HAP-1 (cell line): ENCODE data around the gene PODXL2.

Experiments
- DNase-seq, 2 experiments: peaks; one replicate each; pipeline ENCODE4 v3.0.0-alpha.2; 2016 to 2020; ENCODE audit warnings: low spot score in 2 of 2
- H3K27me3 ChIP-seq: fragments of 250-450 bp; sonication (Bioruptor Pico); 2 replicates; pipeline ENCODE4 v1.5.1; 2020; ENCODE audit warnings: low read depth, mild to moderate bottlenecking, moderate library complexity
- H3K36me3 ChIP-seq: fragments of 250-450 bp; sonication (Bioruptor Pico); replicated peaks from 2 replicates; pipeline ENCODE4 v1.5.1; 2020; ENCODE audit warnings: mild to moderate bottlenecking
- H3K4me1 ChIP-seq: fragments of 250-450 bp; sonication (Bioruptor Pico); 2 replicates; pipeline ENCODE4 v1.5.1; 2020; ENCODE audit warnings: mild to moderate bottlenecking
- H3K4me3 ChIP-seq: fragments of 250-450 bp; sonication (Bioruptor Pico); 2 replicates; pipeline ENCODE4 v1.5.1; 2020; ENCODE audit warnings: mild to moderate bottlenecking, moderate library complexity
- H3K9me3 ChIP-seq: fragments of 250-450 bp; sonication (Bioruptor Pico); 2 replicates; pipeline ENCODE4 v1.5.1; 2020; ENCODE audit warnings: mild to moderate bottlenecking, moderate library complexity
- in situ Hi-C: fragments of 300-500 bp; cut with MboI; formaldehyde crosslinking; loops from 3 replicates; pipeline ENCODE4 v1.14.3; 2020; ENCODE audit warnings: low sequenced_read_pairs, inconsistent platforms, mixed read lengths

PODXL2 gene

DNA sequence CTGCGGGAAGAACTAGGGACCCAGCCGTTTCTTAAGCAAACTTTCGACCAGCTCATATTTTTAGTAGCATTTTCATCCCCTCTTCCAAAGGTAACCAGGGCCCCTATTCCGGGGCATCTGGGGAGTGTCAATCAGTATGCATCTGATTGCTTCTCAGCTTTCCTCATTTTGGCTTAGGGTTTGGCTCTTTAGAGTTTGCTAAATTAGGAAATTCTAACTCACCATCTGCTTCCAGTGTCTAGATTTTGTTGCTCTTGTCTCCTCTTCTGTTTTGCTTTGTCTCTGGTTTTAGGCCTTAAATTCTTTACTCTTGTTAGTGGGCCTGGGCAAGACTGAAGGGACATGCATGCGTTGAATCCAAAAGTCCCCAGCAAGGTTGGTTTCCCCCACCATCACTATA is 34.2 kb downstream of the PODXL2 start:
- no peak overlapping the region for H3K4me3 ChIP-seq
- H3K36me3 ChIP-seq: peaks cover 4% of the 10 kb centered on the region
- in situ Hi-C loops: no loop called here
- no peaks in the 10 kb centered on the region for H3K4me1 ChIP-seq
- no peak for DNase-seq
- no peaks in the 10 kb centered on the region for H3K9me3 ChIP-seq
- H3K27me3 ChIP-seq: no peaks in the 10 kb centered on the region

DNA sequence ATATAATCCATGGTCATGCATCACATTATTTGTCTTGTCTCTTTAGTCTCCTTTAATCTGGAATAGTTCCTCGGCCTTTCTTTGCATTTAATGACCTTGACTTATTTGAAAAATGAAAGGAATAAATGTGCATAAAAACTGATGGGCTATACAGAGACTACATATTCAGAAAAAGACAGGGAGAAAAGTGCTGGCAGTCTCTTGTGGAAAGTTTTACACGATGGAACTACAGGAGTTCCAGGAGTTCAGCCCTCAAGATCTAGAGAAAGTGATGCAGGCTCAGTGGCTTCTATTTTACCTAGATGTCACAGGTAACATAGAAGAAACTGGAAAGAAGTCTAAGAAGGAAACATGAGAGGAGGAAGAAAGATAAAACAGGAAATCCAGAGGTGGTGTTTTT is 36.2 kb downstream of the PODXL2 start:
- no peak for DNase-seq
- H3K9me3 ChIP-seq: no peaks in the 10 kb centered on the region
- peaks cover 4% of the 10 kb centered on the region for H3K36me3 ChIP-seq
- in situ Hi-C loops: no loop called here
- H3K4me1 ChIP-seq: no peaks in the 10 kb centered on the region
- no peak overlapping the region for H3K4me3 ChIP-seq
- H3K27me3 ChIP-seq: no peaks in the 10 kb centered on the region

DNA sequence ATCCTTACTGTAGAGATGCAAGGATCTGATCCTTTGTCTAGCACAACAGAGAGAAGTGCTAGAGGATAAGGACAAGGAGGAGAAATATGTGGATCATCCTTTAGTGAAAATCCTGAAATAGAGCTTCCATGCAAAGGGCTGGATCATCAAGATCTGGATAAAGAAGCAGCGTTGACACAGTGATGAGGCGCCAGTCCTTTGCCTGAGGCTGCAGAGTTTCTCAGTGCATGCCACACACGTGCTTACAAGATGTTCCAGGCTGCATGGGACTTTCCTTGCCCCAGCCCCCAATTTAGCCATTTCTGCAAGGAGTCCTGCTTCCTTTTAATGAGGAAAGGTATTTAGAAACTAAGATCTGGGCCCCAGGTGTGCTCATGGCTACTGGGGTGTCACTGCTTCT is 36.6 kb downstream of the PODXL2 start:
- Histone ChIP-seq H3K4me1 (no peaks in the 10 kb centered on the region), H3K27me3 (no peaks in the 10 kb centered on the region), H3K4me3 (no peak overlapping the region), H3K36me3 (peaks cover 4% of the 10 kb centered on the region), H3K9me3 (no peaks in the 10 kb centered on the region)
- DNase-seq: no peak
- in situ Hi-C loops: no loop called here

DNA sequence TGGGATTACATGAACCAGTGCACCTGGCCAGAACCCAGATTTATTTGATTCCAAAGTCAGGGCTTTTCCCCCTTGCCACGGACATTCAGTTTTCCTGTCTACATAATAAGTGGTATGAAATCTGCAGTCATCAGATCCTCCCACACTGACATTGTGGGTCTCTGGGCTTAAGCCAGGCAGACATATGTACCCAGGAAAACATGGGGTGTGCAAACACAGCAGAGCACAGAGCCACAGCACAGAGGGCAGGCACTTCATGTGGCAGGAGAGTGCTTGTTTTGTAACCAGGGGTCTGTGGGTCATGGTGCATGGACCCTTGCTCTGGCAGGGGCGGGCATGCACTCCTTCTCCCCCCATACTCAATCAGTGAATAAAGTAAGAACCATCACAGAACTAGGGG is 37.7 kb downstream of the PODXL2 start:
- no peaks in the 10 kb centered on the region for H3K9me3 ChIP-seq
- H3K27me3 ChIP-seq: no peaks in the 10 kb centered on the region
- peaks cover 4% of the 10 kb centered on the region for H3K36me3 ChIP-seq
- H3K4me3 ChIP-seq: no peak overlapping the region
- H3K4me1 ChIP-seq: no peaks in the 10 kb centered on the region
- no peak for DNase-seq
- in situ Hi-C loops: no loop called here

DNA sequence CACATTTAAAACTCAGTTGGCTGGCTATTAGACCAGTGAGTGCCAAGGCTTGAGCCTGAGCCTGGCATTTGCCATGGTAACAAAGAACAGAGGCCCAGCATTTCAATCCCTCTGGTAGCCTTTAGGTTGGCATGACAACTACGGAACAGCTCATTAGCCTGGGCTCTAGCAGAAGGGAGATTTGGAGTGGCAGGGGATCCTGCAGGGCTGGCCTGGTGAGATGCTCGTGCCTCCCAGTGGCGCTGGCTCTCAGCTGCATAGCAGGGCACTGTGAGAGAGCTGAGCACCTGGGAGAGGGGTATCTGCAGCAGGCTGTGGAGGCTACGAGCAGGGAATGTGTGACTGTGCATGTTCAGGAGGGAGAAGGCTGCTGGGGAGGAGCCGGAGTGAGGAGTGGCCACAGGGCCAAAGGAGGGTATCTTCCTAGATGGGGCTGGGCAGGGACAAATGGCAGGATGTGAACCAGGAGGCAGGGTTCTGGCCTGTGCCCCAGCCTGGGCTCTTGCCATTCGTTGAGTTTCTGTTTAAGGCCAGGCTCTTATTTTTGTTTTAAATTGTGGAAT is 38.2 kb downstream of the PODXL2 start:
- Histone ChIP-seq H3K4me3 (no peak overlapping the region), H3K27me3 (no peaks in the 10 kb centered on the region), H3K9me3 (no peaks in the 10 kb centered on the region), H3K36me3 (peaks cover 4% of the 10 kb centered on the region), H3K4me1 (no peaks in the 10 kb centered on the region)
- in situ Hi-C loops: no loop called here
- no peak for DNase-seq

DNA sequence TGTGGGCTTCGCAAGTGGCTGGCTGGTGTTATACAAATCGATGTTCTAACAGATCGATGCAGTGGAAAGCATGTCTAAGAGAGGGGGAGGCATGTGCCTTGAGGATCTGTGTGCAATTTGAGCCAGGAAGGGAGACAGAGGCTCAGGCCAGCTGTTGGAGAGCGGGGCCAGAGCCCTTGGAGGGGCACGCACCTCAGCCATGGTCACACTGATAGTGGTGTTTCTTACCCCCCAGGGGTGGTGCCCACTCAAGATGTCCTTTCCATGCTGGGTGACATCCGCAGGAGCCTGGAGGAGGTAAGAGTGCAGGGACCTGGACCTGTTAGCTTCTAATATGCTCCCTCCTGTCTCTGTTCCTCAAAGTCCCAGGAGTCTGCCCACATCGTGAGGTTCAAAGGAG is 39.9 kb downstream of the PODXL2 start:
- no peak for DNase-seq
- Histone ChIP-seq H3K4me1 (no peaks in the 10 kb centered on the region), H3K4me3 (no peak overlapping the region), H3K36me3 (peaks cover 4% of the 10 kb centered on the region), H3K27me3 (no peaks in the 10 kb centered on the region), H3K9me3 (no peaks in the 10 kb centered on the region)
- in situ Hi-C loops: no loop called here

DNA sequence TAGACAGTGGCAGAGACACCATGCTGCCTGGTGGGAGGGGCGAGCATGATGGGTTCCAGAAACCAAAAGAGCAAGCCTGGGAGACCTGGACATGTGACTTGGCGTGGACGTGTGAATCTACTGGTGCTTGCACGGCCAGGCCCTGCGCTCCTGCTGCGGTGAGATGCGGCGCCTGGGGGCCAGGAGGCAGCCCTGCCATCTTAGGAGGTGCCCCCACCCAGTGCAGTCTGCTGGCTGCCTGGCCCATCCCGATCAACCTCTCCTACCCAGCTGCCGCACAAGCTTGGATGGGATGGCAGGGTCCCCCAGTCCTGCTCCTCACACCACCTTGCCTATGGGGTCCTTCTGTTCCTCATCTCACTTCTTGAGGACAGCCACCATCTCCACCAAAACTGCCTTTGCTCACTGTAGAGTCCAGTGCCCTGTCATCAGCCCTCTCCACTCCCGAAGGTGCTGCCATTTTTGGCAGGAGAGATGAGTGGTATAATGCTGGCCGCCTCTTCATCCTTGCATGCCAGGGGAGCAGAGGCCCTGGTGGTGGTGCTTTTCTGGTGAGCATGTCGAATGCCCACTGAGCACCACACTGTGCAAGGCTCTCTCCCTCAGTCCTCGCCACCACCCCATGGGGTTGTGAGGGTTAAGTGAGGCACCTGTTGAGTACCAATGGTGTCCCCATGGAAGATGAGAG is 40.7 kb downstream of the PODXL2 start:
- Histone ChIP-seq H3K27me3 (no peaks in the 10 kb centered on the region), H3K36me3 (peaks cover under 1% of the 10 kb centered on the region; the same call in 1 of the 2 replicates), H3K4me1 (no peaks in the 10 kb centered on the region), H3K4me3 (no peak overlapping the region), H3K9me3 (no peaks in the 10 kb centered on the region)
- in situ Hi-C loops: no loop called here
- no peak for DNase-seq

DNA sequence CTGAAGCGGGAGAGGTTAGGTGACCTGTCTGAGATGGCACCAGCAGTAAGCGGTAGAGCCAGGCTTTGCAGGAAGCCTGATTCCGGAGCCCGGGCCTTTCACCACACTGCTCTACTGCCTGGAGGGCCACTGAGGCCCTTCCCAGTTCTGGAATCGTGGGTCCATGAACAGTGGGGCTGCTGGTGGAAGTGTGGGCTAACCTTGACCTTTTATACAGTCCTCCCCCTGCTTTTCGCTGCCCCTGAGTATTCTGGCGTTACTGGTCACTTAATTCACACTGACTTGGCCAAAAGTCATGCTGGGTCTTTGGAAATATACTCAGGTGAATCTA is 41.2 kb downstream of the PODXL2 start:
- Histone ChIP-seq H3K4me3 (no peak overlapping the region), H3K36me3 (no peaks in the 10 kb centered on the region), H3K9me3 (no peaks in the 10 kb centered on the region), H3K27me3 (no peaks in the 10 kb centered on the region), H3K4me1 (no peaks in the 10 kb centered on the region)
- DNase-seq: no peak
- in situ Hi-C loops: no loop called here

DNA sequence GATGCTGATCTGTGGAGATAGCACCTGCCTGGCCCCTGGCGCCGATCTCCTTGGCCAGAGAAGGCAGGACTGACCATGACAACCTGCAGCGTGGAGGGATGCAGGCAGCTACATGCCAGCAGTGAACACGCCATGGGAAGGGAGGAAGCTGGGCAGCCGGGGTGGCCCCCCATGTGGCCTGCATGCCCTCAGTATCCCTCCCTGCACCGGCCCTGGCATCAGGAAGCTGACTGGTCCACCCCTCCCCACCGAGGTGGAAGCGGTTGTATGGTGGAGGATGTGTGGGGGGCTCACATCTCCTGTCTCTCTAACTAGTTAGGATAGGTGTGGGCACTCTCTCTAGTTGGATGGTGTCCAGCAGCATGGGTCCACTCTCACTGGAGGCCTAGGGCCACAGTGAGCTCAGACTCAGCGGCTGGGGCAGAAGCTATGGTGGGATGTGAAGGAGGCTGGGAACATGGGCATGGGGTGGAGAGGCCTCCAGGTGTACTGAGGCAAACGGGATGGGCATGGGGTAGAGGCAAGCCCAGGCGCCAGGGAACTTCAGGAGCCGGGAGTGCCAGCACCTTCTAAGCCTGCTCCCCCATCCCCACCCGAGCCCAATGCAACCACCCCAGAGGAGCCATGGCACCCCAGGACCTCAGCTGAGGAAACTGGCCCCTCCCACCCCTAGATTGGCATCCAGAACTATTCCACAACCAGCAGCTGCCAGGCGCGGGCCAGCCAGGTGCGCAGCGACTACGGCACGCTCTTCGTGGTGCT is 42.0 kb downstream of the PODXL2 start:
- Histone ChIP-seq H3K4me1 (no peaks in the 10 kb centered on the region), H3K4me3 (no peak overlapping the region), H3K36me3 (no peaks in the 10 kb centered on the region), H3K9me3 (no peaks in the 10 kb centered on the region), H3K27me3 (no peaks in the 10 kb centered on the region)
- in situ Hi-C loops: no loop called here
- no peak for DNase-seq

DNA sequence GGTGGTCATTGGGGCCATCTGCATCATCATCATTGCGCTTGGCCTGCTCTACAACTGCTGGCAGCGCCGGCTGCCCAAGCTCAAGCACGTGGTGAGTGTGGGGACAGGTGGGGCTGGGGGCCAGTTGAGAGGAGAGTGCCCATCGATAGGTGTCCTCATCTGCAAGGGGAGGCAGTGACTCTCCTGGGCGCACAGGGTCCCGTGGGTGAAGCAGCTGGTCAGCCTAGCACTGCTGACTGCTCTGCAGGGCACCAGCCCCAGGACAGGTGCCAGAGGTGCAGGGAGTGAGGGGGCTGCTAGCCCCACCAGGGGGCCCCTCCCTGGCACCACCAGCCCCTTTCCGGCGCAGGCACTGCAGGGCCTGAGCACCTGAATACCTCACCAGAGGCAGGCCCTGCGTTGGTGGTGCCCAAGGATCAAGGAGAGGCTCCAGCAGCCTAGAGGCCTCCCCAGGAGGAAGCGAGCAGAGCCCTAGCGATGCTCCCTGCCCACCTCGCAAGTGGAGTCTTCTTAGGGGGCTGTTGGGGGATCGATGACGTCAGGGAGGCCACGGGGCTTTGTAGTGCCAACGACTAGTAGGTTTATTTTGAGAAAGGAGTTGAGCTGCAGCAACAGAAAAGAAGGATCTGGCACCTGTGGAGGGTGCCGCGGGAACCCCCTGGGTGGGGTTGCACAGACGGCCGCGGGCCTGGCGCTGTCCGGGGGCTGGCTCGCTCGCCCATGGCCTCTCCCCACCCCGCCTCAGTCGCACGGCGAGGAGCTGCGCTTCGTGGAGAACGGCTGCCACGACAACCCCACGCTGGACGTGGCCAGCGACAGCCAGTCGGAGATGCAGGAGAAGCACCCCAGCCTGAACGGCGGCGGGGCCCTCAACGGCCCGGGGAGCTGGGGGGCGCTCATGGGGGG is 42.8 kb downstream of the PODXL2 start:
- H3K9me3 ChIP-seq: no peaks in the 10 kb centered on the region
- H3K27me3 ChIP-seq: no peaks in the 10 kb centered on the region
- in situ Hi-C loops: no loop called here
- H3K4me3 ChIP-seq: peak overlapping the region; percentile 50
- H3K4me1 ChIP-seq: no peaks in the 10 kb centered on the region
- no peaks in the 10 kb centered on the region for H3K36me3 ChIP-seq
- DNase-seq: peak in 1 of 2 experiments; percentile 33

DNA sequence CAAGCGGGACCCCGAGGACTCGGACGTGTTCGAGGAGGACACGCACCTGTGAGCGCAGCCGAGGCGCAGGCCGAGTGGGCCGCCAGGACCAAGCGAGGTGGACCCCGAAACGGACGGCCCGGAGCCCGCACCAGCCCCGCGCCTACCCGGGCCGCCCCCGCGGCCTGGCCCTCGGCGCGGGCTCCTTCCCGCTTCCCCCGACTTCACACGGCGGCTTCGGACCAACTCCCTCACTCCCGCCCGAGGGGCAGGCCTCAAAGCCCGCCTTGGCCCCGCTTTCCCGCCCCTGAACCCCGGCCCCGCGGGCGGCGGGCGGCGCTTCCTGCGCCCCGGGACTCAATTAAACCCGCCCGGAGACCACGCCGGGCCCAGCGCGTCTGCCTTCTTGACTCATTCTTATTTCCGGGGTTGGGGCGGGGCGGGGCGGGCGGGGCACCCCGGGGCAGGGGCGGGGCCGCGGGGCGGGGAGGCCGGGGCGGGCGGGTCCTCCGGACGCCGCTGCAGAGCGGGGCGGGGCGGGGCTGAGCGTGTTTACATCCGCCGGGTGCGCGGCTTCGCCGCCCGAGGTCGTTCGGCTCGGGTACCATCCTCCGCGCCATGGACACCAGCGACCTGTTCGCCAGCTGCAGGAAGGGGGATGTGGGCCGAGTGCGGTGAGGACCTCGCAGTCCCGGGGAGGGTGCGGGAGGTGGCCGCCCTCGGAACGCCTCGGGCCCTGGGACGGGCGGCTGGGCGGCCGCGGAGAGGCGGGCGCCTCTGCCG is 43.6 kb downstream of the PODXL2 start, which contains the start of gene ABTB1:
Gene ABTB1 (plus strand): TSS at position 524 of the 762 bp plus-strand sequence. CDS start 74 bp downstream, at position 598.
- no peaks in the 10 kb centered on the region for H3K36me3 ChIP-seq
- no peaks in the 10 kb centered on the region for H3K27me3 ChIP-seq
- H3K4me3 ChIP-seq: peak within 1 kb of the TSS; percentile 50
- DNase-seq: peak; percentile 67 to 91
- H3K9me3 ChIP-seq: no peaks in the 10 kb centered on the region
- in situ Hi-C loops: no loop called here
- no peaks in the 10 kb centered on the region for H3K4me1 ChIP-seq

DNA sequence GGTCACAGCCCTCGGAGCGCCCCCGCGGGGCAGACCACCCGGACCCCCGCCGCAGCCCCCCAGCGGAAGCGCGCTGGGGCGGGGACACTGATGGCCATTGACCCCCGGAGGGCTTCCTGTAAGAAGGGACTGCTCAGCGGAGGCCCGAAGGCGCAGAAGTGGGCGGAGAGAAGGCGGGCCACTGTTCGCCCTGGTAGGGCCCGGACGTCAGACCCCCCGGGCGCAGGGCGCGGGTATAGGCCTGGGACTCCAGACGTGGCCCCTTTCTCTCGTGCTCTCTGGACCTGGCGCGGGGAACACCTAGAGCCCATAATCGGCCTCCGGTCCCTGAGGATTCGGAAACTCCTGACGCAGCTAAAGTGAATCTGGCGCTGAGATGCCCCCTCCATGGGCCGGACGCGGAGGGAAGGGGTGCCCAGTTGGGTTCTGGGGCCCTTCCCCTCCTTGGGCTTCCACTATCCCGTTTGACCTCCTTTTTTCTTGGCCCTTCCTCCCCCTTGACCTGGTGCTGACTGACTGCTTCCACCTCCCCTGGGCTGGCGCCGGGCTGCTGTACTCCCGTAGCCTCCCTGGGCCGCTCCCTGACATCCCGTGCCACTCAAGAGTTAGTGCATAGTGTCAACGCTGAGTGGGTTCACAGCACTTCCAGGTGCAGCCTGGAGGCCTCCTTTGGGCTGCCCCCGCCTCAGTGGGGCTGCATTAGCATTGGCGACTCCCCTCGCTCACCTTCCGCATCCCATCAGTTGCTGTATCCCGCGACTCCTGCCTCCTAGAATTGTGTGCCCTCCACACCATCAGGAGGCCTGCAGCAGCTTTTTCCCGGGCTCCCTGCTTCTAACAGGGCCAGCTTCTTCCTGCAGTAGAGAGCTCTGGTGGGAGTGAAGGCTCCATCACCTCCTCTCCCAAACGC is 44.5 kb downstream of the PODXL2 start:
- DNase-seq: peak in 1 of 2 experiments; percentile 63

More for the DNA sequence above, 44.5 kb downstream of the PODXL2 start:
- Histone ChIP-seq H3K9me3 (no peaks in the 10 kb centered on the region), H3K36me3 (no peaks in the 10 kb centered on the region), H3K27me3 (no peaks in the 10 kb centered on the region), H3K4me3 (peak overlapping the region; percentile 50), H3K4me1 (no peaks in the 10 kb centered on the region)
- in situ Hi-C loops: no loop called here
